Cardiac fibroblast (primary cell): ENCODE measurements around the gene SAE1.

ENCODE experiments used
- DNase-seq, 2 donors: peaks; one replicate each; pipeline versions ENCODE4 v3.0.0 to v3.0.0-alpha.2; 2010; ENCODE audit warnings: low read depth in 2 of 2
- H3K4me3 ChIP-seq, 2 donors: replicated peaks in 1 of 2; 1 replicate in 1 of 2; 2 replicates in 1 of 2; pipeline ENCODE4 v1.5.1; 2011; ENCODE audit warnings: low read depth in 2 of 2, low read length in 2 of 2, mild to moderate bottlenecking in 2 of 2, moderate library complexity in 1 of 2
- TF ChIP-seq, protein P1 (sequence below): IDR thresholded peaks from one replicate; pipeline ENCODE4 v1.5.1; 2011; ENCODE audit warnings: low read depth, mild to moderate bottlenecking, low read length, inconsistent platforms

Gene SAE1

DNA sequence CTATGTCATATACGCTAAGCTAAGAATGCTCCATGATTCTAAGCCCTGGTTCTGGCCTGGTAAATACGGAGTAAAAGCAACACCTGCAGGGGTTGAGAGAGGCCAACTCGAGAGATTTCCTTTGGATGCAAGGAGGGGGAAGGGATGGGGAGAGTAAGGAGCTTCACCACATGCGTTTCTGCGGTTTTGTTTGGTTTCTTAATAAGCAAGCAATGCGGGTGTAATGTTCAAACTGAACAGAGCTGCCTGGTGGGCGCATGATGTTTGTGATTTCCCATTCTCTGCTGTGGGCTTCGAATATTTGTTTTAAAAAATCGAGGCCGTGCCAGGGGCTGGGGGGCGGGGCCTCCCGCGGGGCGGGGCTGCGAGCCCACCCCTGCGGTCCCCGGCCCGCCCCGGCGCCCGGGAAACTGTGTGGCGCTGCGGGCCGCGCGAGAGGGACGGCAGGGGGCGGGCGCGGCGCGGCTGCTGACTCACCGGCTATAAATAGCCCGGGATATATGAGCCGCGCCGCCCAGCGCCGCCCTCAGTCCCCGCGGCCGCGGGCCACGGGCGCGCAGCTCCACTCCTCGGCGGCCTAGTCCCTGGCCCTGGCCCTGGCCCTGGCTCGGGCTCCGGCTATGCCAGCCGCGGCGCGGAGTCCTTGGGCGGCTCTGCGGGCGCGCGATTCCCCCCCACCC lies 95.3 kb downstream of the SAE1 start:
- H3K4me3 ChIP-seq: peak overlapping the region in 1 of 2 donors; percentile 96
- peak; percentile 83 to 93 for DNase-seq
- TF ChIP-seq, protein P1, sequence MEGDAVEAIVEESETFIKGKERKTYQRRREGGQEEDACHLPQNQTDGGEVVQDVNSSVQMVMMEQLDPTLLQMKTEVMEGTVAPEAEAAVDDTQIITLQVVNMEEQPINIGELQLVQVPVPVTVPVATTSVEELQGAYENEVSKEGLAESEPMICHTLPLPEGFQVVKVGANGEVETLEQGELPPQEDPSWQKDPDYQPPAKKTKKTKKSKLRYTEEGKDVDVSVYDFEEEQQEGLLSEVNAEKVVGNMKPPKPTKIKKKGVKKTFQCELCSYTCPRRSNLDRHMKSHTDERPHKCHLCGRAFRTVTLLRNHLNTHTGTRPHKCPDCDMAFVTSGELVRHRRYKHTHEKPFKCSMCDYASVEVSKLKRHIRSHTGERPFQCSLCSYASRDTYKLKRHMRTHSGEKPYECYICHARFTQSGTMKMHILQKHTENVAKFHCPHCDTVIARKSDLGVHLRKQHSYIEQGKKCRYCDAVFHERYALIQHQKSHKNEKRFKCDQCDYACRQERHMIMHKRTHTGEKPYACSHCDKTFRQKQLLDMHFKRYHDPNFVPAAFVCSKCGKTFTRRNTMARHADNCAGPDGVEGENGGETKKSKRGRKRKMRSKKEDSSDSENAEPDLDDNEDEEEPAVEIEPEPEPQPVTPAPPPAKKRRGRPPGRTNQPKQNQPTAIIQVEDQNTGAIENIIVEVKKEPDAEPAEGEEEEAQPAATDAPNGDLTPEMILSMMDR: peak; percentile 14

DNA sequence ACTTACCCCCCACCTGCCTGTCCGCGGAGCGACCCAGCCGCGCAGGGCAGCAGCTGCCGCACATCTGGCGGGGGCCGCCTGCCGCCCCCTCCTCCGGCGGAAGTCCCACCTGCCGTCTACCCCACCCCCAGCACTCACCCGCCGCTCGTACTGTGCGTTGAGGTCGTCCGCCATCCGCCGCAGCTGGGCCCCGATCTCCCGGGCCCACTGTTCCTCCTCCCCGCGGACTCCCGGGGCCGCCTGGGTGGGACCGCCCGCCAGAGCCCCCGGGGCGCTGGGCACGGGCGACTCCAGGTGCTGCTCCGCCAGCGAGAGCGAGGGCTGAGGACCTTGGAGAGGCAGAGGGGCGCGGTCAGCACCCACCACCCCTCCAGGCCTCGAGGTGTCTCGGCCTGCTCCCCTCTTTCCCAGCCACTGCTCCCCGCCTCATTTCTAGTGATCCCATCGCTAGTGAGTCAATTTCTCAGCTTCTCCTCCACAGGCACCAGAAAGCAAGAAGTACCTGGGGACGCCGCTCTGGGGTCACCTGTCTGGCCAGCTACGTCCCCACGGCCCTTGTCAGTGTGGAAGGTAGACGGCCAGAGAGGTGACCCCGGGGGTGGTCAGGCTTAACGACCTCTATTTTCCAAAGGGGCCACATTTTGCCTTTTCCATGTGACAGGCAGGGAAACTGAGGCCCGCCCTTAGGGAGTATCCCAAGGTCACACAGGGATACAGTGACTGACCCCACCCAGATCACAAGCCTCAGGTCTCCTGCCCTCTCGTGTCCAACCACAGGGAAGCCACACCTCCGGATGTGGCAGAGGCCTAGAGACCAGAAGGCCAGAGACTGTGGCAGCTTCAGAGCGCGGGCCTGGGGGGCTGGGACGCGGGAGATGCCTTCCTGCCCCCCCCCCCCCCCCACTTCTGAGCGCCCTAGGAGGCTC lies 96.1 kb downstream of the SAE1 start:
- DNase-seq: peak; percentile 83
- peak overlapping the region; percentile 40 to 96 for H3K4me3 ChIP-seq
- TF ChIP-seq, protein P1: no peak

DNA sequence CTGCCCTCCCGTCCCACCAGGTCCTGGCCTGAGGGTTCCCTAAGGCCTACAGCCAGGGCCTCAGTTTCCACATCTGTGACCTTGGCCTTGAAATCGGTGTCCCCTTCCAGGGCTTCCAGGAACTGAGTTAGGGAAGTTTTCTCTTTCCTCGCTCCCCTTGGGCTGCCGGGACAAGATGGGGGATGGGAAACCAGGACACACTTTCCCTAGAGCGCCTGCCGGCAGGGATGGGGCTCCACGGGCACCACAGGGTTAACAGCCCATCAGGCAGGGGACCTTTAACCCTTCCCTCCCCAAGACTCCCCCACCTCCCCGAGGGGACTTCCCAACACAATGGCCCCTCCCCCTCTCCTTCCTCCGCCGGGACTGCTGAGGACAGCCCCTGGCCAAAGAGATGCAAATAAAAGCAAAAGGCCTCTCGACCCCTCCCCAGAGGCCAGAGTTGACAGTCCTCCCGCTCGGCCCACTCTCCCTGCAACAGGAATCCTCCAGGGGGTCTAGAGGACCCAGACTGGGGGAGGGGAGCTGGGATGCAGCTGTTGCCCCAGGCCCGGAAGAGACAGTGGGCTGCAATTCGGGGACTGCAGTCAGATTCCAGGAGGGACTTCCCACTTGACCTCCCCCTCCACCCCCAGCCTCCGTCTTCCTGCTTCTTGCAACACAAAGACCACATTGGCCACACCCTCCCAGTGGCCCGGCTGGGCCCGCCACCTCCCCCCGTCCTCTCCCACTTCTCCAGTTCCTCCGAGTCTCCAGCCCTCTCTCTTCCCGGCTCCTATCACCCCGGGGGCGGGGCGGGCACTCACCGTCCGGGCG lies 96.9 kb downstream of the SAE1 start:
- peak overlapping the region; percentile 40 to 96 for H3K4me3 ChIP-seq
- TF ChIP-seq, protein P1: no peak
- DNase-seq: peak; percentile 96 to 98

DNA sequence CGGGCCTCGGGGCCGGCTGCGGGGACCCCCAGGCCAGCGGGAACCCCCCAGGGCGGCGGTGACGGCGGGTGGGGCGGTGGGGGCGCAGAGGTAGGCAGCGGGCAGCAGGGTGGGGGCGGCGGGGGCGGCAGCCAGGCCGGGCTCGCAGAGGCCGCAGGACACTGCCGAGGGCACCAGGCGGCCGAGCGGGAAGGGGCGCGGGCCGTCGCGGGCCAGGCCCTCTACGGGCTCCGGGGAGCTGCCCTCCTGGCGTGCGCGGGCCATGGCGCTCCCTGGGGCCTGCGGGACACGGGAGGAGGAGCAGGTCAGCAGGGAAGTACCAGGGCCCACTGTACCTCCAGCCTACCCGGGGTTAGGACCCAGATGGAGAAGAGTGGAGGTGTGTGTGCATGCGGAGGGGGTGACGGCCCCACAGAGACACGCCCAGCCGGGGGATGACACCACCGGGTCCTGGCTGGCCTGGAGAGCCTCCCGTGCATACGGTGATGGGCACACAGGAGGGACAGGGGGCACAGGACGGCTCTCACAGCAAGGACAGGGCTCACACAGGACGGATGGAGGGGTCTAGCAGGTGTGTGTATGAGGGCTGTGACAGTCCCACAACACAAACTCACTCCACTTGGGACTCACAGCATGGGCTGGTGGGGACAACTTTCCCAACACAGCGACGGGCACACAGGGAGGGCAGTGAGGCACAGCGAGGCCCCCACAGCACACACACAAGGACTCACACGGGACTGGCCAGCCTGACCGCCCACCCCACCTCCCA lies 97.7 kb downstream of the SAE1 start:
- TF ChIP-seq, protein P1: no peak
- peak overlapping the region; percentile 76 to 96 for H3K4me3 ChIP-seq
- peak; percentile 23 to 33 for DNase-seq

DNA sequence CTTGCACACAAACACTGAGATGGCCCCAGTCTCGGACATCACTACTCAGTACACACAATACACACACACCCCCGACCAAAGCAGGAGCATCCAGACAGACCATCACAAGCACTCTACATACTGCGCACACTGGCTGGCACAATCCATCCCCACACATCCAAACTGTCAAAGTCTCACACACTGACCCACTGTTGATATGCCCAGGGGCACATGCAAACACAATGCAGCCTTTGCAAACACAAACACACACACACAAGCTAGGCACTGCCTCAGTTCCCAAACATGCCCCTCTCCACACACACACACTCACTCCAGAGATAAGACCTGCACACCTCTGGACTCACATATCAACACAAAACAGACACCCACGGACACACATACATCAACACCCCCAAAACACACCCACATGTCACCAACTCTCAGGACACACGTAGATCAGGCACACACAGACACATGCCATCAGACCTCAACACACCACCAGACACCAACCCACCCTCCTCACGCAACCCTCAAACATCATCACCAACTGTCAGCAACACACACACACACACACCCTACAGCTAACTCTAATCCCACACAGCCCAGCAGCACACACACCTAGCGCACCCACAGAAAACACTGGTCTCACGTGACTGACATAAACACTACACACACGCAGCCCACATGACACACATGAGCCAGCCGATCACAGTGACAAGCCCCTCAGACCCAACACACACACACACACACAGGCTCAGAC lies 98.5 kb downstream of the SAE1 start:
- peak; percentile 33 to 39 for DNase-seq
- peak overlapping the region; percentile 76 to 96 for H3K4me3 ChIP-seq
- TF ChIP-seq, protein P1: no peak
